ENCODE measurements around the gene NFS1.
A peak's percentile ranks its signal among the peaks of the same experiment; 100 is the strongest.

The NFS1 gene

DNA sequence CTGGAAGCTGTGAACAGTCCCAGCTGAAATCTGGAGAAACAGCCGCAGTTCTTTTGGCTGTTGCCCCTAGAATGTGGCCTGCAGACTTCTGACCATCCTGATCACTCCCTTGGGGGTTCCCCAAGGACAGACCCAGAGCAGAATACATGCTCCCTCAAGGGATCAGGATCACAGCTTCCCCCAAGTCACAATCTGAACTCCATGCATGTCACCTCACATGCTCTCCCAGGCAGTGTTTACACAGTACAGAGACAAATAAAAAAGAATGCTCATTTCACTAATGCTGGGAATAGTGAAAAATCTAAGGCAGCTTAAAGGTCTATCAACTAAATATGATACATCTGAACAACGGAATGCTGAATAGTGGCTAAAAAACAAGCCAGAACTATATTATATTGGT is 63.1 kb downstream of the NFS1 start:
- DNase-seq: no peak

DNA sequence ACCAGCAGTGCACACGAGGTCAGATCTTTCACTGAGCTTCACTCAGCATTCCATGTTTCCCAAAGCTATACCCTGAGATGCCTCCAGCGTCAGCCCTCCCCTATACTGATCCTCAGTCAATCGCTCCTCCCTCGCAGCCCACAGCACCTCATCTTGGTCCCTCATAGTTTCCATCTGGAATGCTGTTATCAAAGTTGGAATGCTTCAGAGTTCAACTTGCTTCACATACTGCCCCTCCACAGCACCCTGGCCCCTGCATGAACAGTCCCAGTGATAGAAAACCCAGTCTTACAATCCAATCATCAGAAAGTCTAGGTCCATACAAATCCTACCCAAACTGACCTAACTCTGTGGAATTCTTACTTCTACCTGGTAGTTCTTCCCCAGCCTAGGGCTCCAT is 63.5 kb downstream of the NFS1 start:
- no peak for DNase-seq

DNA sequence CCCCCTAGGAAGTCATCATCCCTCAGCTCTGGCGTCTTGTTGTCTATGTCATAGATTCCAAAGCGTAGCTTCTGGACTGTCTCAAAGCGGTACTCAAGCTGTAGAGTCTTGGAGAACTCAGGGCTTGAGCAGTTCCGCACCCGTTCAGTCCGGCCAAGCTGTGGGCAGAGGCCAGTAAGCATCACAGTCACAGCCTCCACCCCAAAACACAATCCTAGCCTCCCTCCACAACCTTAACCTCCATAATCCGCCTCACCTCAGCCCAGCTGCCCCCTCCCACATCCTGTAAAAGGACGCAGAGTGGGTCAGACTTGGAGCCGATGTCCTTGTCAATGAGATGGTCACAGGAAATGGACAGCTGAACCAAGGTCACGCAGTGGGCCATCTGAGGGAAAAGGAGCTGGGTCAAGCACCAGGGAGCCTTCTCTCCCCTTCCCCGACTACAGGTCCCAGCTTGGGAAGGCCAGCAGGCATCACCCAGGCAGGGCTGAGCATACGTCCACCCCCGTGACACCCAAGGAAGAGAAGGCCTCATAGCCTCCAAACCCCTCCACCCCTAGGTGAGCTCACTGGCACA is 66.5 kb downstream of the NFS1 start:
- no peak for DNase-seq

DNA sequence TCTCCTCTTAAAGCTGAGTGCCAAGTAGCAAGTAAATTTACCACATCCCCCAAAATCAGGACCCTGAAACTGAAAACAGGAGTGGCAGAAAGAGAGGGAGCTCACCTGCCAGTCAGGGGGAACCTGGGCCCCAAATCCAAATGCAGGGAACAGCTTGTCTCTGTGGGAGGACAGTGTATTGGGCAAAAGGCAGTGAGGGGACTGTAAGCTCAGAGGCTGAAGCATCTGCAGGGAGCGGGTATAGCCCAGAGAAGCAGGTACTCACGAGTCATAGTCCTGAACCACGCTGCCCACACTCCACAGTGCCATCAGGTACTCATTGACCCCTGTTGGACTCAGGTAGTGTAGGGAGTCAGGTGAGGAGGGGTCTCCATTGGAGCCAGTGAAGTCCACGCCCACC is 68.5 kb downstream of the NFS1 start:
- no peak for DNase-seq

DNA sequence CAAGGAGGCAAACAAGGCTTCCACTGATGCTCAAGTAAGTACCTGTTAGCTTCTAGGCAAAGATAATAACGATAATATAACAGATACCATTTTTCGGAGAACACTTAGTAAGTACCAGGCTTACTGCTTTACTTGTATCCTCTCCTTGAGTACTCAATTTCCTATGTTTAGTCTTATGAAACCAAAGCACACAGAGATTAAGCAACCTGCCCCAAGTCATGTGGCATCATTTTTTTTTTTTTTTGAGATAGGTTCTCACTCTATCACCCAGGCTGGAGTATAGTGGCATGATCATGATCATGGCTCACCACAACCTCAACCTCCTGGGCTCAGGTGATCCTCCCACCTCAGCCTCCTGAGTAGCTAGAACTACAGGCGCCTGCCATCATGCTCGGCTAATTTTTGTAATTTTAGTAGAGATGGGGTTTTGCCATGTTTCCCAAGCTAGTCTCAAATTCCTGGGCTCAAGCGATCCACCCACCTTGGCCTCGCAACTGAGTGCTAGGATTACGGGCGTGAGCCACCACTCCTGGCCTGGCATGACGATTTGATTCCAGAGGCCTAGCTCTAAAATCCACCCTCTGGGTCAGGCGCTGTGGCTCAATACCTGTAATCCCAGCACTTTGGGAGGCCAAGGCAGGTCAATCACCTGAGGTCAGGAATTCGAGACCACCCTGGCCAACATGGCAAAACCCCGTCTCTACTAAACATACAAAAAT is 69.6 kb downstream of the NFS1 start:
- DNase-seq: no peak

DNA sequence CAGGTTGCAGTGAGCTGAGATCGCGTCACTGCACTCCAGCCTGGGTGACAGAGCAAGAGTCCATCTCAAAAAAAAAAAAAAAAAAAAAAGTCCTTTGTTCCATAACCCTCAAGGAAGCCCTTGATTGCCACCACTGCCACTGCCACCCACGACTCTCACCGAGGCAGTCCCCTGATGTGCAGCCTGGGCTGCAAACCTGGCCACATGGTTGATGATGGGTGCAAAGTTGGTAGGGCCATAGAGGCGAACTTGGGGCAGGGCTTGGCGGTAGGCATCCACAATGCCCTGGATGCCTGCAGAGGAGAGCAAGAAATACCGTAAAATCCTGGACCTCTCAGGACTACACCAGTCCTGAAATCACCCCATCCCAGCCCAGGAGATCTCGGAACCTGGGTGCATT is 72.0 kb downstream of the NFS1 start:
- no peak for DNase-seq

DNA sequence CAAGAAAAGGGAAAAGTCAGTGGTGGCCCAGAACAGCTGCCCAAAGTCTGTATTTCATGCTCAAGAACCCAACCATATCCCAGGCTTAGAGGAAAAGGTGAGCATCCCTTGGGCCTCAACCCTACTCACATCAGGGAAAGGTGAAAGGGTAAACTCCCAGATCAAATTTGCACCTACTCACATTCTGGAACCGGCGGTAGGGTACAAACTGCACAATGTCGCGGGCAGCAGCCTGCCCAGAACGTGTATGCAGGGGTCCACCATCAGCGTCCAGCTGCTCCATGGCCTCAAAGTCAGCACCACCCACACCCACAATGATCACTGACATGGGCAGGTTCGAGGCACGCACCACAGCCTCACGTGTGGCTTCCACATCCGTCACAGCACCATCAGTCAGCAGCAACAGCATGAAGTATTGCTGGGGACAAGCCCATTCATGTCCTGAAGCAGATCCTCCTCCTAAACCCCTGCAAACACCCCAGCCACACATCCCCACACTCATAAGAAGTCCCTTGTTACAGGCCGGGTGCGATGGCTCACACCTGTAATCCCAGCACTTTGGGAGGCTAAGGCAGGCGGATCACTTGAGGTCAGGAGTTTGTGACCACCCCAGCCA is 72.7 kb downstream of the NFS1 start:
- DNase-seq: no peak

DNA sequence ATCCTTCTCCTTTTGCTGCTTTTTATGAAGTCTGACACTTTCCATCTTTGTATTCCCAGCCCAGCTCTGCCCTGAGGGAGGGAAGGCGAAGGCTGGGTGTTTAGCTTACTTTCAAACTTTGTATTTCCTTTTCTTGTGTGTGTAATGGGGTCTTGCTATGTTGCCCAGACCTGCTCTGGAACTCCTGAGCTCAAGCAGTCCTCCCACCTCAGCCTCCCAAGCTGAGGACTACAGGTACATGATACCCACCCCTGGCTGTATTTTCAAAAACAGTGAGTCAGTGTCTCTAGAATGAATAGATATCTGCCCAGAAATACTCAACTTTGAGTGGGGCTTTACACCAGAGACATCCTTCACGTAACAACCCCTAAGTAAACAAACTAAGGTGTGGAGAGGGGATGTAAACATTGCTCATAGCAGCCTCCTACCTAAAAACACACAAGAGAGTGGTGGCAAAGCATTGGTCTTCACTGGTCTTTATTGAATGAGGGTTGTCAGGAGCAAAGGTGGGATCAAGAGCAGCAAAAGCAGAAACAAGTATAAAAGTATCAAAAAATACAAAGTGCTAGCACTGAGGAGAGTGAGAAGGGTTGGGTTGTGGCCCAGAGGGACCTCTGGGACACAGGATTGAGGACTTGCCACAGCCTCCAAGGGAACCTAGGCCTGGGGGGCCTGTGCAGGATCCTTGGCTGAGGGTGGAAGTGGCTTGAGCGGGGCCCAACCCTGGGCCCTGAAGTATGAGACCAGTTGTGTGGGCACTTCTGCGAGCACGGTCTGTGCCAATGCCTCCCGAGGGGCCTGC is 73.4 kb downstream of the NFS1 start:
- DNase-seq: no peak

DNA sequence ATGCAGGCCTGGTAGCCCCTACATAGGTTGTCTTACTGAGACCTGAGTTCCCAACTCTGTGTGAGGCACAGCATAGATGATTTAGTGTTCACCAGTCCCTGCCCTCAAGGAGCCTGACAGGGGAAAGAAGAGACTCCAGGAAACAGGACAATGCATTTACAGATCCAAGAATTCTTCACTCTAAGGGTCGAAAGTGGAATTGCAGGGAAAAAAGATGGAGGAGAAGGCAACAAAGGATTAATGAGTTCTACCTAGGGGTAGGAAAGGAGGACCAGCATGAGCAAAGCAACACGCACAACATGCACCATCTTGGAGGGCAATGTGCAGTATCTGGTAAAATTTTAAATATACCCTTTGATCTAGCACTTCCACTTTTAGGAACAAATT is 77.6 kb downstream of the NFS1 start:
- no peak for DNase-seq

DNA sequence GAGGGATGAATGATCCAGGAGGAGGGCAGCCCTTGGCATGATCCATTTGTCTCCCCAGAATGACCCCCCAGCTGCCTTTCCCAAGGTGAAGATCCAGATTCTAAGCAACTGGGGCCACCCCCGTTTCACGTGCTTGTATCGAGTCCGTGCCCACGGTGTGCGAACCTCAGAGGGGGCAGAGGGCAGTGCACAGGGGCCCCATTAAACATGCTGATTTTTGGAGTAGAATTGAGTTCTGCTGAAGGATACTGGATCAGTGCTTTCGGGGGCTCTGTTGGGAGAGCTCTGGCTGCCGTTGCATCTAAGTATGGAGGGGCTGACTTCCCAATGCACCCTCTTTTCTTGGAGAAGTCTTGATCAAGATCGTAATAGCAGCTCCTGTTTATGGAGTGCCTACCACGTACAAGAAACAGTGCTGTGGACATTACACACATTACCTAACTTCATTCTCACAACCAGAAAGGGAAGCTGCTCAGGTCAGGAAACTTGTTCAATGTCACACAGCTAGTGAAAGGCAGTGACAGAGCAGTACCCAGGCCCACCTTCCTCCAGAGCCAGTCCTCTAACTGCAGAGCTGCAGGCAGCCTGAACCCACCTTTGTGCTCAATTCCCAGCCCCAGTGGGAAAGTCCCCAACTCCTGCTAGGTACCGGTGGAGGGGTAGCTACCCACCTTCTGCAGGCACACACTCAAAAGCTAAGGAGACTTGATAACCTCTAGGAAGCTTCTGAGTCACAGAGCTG is 78.2 kb downstream of the NFS1 start:
- DNase-seq: no peak

DNA sequence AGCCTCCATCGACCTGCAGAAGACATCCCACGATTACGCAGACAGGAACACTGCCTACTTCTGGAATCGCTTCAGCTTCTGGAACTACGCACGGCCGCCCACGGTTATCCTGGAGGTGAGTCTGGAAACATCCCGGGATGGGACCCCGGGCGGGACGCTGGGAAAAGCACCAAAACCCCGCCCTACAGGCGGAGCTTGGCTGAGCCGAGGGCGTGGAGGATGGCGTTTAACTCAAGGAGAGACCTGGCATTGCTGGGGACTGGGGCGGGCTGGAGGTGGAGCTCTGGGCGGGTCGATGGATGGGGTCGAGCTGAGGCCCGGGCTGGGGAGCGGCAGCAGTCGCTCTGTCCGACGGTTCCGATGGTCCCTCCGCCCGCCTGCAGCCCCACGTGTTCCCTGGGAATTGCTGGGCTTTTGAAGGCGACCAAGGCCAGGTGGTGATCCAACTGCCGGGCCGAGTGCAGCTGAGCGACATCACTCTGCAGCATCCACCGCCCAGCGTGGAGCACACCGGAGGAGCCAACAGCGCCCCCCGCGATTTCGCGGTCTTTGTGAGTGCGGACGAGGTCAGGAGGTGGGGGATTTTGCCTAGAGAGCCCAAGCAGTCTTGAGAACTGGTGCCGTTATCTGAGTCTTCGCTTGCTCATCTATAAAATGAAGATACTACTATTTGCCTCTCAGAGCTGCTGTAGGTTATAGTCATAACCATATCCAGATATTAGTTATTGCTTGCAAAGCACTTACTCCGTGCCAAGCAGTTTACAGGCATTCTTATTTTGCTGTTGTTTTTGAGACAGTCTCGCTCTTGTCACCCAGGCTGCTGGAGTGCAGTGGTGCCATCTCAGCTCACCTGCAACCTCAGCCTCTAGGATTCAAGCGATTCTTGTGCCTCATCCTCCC is 79.7 kb downstream of the NFS1 start:
- peak; percentile 63 for DNase-seq

DNA sequence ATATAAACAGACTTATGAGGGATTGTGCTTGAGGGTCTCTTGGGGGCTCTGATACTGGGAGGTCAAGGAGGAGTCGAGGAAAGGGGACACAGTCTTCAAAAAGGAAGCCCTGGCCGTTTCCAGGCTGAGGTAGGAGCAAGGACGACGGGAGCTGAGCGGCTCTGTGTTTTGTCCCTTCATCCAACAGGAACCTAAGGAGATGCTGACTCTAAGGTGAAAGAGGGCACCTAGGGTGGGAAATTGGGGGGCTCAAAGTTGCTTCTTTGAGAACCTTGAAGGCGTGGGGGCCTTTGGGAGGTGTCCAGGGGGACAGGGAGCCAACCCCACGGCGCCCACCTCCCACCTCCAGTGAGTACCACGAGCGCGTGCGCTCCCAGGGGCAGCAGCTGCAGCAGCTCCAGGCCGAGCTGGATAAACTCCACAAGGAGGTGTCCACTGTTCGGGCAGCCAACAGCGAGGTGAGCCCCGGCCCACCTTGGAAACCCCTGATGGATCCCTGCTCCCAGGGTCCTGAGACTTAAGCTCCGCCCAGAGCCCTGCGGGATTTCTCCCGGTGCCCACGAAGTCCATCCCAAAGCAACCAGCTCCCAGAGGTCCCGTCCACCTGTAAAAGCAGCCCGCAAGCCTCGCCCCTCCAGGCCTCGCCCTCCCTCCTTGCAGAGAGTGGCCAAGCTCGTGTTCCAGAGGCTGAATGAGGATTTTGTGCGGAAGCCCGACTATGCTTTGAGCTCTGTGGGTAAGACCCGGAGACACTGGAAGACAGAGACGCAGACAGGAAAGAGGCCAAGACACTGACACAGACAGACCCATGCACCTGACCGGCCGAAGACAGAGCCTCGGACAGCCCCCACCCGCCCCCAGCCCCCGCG is 80.7 kb downstream of the NFS1 start:
- DNase-seq: no peak
